Spleen (tissue), 7 donors: ENCODE measurements around the gene KANSL1.

Experiments used
- POLR2A ChIP-seq, 3 donors: fragments of 450-650 bp; IDR thresholded peaks; one replicate each; pipeline ENCODE4 v1.5.1; 2017; ENCODE audit warnings: antibody characterized with exemption in 3 of 3, mild to moderate bottlenecking in 1 of 3
- POLR2AphosphoS5 ChIP-seq, 3 donors: sonication (generic); formaldehyde crosslinking; IDR thresholded peaks; one replicate each; pipeline ENCODE4 v1.5.1; 2017; ENCODE audit warnings: antibody characterized with exemption in 3 of 3
- TF ChIP-seq, protein P1 (sequence below), 11 experiments: fragments of 200-600 bp in 7 of 11; fragments of 450-650 bp in 4 of 11; sonication (generic) in 4 of 11; IDR thresholded peaks in 8 of 11; conservative IDR thresholded peaks in 3 of 11; 1 replicate in 7 of 11; 2 replicates in 4 of 11; pipeline versions ENCODE4 v1.4.0 to v1.8.0; 2016 to 2021; ENCODE audit warnings: antibody characterized with exemption in 11 of 11, inconsistent platforms in 4 of 11, mild to moderate bottlenecking in 1 of 11
- donor health status: DM: no; HTN: no; CAD: no; lungs with moderate emphysema.
- donor health status: DM: no; HTN: no; CAD: no.
- donor health status: DM: no; HTN: no; CAD: no.

GRCh38 chr17:46167826-46168569 is 25.2 kb downstream of the KANSL1 start:
- TF ChIP-seq, protein P1, sequence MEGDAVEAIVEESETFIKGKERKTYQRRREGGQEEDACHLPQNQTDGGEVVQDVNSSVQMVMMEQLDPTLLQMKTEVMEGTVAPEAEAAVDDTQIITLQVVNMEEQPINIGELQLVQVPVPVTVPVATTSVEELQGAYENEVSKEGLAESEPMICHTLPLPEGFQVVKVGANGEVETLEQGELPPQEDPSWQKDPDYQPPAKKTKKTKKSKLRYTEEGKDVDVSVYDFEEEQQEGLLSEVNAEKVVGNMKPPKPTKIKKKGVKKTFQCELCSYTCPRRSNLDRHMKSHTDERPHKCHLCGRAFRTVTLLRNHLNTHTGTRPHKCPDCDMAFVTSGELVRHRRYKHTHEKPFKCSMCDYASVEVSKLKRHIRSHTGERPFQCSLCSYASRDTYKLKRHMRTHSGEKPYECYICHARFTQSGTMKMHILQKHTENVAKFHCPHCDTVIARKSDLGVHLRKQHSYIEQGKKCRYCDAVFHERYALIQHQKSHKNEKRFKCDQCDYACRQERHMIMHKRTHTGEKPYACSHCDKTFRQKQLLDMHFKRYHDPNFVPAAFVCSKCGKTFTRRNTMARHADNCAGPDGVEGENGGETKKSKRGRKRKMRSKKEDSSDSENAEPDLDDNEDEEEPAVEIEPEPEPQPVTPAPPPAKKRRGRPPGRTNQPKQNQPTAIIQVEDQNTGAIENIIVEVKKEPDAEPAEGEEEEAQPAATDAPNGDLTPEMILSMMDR (IDR thresholded peaks at IDR 0.05 in 8 of 11, conservative IDR thresholded peaks at IDR 0.05 in 3 of 11), result no peak
- TF ChIP-seq POLR2A (IDR thresholded peaks at IDR 0.05), result no peak
- no peak for TF ChIP-seq POLR2AphosphoS5 (IDR thresholded peaks at IDR 0.05)
